CD1c-positive myeloid dendritic cell (primary cell): ENCODE measurements around the gene TPSD1.
"Not testable (repeated sequence)": the region's sequence is repeated elsewhere in the genome, so short reads cannot be mapped to it uniquely, and the experiment has no call there.

ENCODE experiments used
- DNase-seq: peaks from one replicate; pipeline ENCODE4 v3.0.0-alpha.2; 2016; ENCODE audit errors: extremely low spot score

TPSD1 gene

GRCh38 chr16:1262846-1263221 lies 7.0 kb downstream of the TPSD1 start:
- DNase-seq, result no peak

GRCh38 chr16:1263591-1264344 lies 7.9 kb downstream of the TPSD1 start:
- no peak for DNase-seq

DNA sequence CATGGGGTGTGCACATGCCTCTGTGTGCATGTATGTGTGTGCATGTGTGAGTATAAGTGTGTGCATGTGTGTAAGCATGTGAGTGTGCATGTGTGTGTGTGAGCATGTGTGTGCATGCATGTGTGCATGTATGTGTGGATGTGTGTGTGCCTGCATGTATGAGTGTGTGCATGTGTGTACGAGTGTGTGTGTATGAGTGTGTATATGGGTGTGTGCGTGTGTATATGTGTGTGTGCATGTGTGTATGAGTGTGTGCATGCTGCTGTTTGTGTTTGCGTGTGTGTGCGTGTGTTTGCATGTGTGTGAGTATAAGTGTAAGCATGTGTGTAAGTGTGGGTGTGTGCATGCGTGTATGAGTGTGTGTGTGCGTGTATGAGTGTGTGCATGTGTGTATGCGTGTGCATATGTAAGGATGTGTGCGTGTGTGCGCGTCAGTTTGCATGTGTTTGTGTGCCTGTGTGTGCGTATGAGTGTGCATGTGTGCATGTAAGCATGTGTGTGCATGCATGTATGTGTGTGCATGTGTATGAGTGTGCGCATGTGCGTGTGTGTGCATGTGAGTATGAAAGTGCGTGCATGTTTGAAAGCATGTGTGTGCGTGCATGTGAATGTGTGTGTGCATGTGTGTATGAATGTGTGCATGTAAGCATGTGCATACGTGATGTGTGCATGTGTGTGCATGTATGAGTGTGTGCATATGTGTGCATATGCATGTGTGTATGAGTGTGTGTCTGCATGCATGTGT lies 8.6 kb downstream of the TPSD1 start:
- no peak for DNase-seq

- DNase-seq, result no peak
Observed at GRCh38 chr16:1265090-1265630, 9.3 kb downstream of the TPSD1 start.

- no peak for DNase-seq
Observed at GRCh38 chr16:1265826-1266225, 10.0 kb downstream of the TPSD1 start.

GRCh38 chr16:1269418-1269817 lies 13.5 kb downstream of the TPSD1 start:
- not testable (repeated sequence) for DNase-seq

DNA sequence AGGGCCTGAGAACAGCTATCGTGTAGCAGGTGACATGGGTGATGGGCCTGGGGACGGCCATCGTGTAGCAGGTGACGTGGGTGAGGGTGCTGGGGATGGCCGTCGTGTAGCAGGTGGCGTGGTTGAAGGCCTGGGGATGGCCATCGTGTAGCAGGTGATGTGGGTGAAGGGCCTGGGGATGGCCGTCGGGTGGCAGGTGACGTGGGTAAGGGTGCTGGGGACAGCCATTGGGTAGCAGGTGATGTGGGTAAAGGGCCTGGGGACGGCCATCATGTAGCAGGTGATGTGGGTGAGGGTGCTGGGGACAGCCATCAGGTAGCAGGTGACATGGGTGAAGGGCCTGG lies 15.5 kb downstream of the TPSD1 start:
- no peak for DNase-seq

- not testable (repeated sequence) for DNase-seq
Observed at GRCh38 chr16:1271724-1272413, 16.0 kb downstream of the TPSD1 start.

- DNase-seq, result no peak
Observed at GRCh38 chr16:1272453-1273198, 16.8 kb downstream of the TPSD1 start.

DNA sequence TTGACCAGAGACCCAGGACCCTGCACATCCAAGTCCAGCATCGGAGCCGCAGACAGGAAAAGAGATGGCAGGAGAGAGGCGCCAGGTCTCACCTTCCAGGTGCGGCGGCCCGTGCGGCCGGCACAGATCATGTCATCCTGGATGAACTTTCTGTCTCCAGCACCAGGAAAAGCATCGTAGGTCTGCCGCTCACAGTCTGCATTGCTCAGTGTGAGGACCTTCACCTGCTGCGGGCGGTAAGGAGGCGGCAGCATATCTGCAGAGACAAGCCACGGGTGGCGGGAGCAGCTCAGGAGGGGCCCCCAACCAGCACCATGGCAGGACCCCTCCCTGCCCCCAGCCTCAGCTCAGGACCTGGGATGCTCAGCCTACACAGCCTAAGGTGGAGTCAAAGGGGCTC lies 17.9 kb downstream of the TPSD1 start:
- no peak for DNase-seq

GRCh38 chr16:1274767-1275166 lies 18.9 kb downstream of the TPSD1 start:
- DNase-seq, result no peak

GRCh38 chr16:1275791-1276579 lies 20.1 kb downstream of the TPSD1 start:
- no peak for DNase-seq

DNA sequence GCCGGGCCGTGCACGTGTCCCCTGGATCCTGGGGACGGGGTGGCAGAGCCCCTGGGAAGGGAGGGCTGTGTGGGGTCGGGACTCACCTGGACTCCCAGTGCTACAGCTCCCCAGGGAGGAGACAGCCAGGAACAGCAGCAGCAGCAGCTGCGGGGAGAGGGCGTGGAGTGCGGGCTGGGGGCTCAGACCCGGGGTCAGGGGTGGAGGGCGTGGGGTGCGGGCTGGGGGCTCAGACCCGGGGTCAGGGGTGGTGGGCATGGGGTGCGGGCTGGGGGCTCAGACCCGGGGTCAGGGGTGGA lies 20.7 kb downstream of the TPSD1 start:
- no peak for DNase-seq

DNA sequence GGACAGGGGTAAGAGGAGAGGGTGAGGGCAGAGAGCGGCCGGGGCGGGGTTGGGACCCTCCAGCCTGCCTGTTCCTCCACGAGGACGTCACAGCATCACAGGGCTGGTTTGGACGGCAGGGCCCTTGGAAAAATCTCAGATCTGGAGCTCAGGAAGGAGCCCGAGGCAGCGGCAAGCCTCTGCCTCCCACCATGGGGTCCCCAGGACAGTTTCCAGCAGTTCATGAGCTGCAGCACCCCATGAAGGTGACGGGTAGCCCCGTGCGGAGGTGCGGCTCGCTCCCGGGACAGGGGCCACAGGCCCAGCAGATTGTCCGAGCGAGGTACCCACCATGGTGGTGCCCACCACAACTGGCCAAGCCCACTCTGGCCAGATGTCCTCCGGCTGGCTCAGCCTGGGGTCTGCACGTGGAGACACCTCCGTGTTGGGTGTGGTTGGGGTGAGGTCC lies 21.3 kb downstream of the TPSD1 start:
- no peak for DNase-seq

- DNase-seq, result no peak
Observed at GRCh38 chr16:1277617-1278282, 21.9 kb downstream of the TPSD1 start.

GRCh38 chr16:1278477-1278876 lies 22.6 kb downstream of the TPSD1 start:
- no peak for DNase-seq

DNA sequence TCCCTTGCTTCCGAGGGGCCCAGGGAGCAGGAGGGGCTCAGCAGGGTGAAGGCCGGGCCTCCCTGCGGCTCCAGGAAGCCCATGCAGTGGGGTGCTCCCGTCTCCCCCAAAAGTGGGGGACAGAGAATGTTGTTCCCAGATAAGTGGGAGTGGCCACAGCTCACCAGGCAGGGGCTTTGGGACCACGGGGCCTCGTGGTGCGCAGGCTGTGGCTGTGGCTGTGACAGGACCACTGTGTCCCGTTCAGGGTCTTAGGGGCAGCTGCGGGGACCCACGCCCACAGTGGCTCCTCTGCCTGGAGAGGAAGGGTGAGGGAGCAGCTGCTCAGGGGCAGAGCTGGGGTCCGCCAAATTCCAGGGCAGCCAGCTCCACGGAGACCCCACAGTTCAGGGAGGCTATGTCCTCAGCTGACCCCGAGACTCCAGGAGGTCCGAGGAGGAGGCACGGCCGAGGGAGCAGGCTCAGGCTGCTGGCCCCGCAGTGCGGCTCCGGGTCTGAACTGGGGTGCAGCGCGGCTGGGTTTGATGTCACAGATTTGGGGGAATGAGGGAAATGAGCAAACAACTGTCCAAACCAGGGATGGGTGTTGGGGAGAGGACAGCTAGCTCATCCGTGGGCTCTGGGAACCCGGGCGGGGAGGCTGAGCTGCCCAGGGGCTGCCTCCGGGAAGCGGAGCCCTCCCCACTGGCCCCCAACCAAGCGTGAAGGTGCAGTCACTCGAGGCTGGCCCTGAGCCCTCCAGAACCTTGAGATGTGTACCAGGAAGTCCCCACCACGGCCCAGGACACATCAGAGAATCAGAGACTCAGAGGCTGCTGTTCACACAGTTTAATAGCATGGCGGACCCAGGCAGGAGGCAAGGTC lies 23.4 kb downstream of the TPSD1 start:
- DNase-seq, result no peak

DNA sequence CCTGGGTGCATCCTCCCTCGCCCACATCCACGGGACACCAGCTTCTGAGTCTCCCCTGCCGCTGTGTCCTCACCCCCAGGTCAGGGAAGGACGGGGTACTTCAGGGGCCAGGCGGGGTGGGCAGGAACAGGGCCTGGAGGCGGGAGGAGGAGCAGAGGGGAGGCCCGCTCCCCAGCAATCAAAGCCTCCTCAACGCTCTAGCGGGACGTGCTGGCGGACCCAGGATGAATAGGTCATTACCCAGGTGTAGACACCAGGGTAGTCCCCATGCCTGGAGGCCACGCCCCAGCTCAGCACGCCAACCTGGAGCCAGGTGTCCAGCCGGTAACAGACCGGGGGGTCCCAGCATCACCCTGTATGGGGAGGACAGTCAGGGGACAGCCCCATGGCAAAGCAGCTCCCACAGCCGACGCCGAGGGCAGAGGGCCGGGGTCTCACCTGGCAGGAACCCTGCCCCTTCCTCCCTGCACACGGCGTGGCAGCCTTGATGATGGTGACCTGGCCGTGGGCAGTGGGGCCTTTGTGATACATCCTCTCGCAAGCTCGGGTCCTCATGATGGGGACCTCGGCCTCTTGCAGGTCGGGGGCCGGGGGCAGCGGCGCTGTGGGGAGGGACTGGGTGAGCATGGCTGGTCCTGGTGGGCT lies 24.2 kb downstream of the TPSD1 start:
- DNase-seq, result no peak

DNA sequence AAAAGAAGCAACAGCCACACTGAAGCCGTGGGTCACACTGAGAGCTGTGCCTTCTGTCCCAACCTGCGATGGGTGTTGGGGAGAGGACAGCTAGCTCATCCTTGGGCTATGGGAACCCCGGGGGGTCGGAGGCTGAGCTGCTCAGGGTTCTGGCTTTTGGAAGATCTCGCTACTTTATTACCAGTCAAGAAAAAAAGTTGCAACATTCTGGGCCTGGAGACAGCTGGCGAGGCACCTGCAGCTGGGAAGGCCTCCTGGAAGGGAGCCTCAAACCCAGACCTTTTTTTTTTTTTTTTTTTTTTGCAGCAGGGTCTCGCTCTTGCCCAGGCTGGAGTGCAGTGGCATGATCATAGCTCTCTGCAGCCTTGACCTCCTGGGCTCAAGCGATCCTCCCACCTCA lies 24.9 kb downstream of the TPSD1 start:
- no peak for DNase-seq
